Glomerular visceral epithelial cell (primary cell): ENCODE results near the gene CLN3.
"Not testable (repeated sequence)": the region's sequence is repeated elsewhere in the genome, so short reads cannot be mapped to it uniquely, and the experiment has no call there.

ENCODE experiments used
- DNase-seq: peaks from one replicate; pipeline ENCODE4 v3.0.0-alpha.2; 2016; ENCODE audit errors: extremely low spot score

CLN3 gene

GRCh38 chr16:28494121-28494851 lies 2.4 kb upstream of the CLN3 start, which contains the start of gene APOBR:
Gene APOBR, plus strand, starts transcription at chr16:28494643. Its CDS starts 39 bp downstream, at chr16:28494682.
- DNase-seq, result no peak

GRCh38 chr16:28492511-28492910 lies 637 bp upstream of the CLN3 start:
- no peak for DNase-seq

- no peak for DNase-seq
Measured at GRCh38 chr16:28491230-28491969, 474 bp downstream of the CLN3 start.

- no peak for DNase-seq
Measured at GRCh38 chr16:28486266-28486665, 5.6 kb downstream of the CLN3 start.

- not testable (repeated sequence) for DNase-seq
Measured at GRCh38 chr16:28483361-28483760, 8.5 kb downstream of the CLN3 start.

GRCh38 chr16:28482026-28482425 lies 9.8 kb downstream of the CLN3 start:
- DNase-seq, result no peak

- no peak for DNase-seq
Measured at GRCh38 chr16:28478506-28479180, 13.2 kb downstream of the CLN3 start.

GRCh38 chr16:28477311-28477920 lies 14.5 kb downstream of the CLN3 start:
- no peak for DNase-seq

GRCh38 chr16:28475221-28475620 lies 16.7 kb downstream of the CLN3 start:
- no peak for DNase-seq

GRCh38 chr16:28473714-28474265 lies 18.1 kb downstream of the CLN3 start:
- DNase-seq, result no peak

GRCh38 chr16:28447081-28447480 lies 44.8 kb downstream of the CLN3 start:
- not testable (repeated sequence) for DNase-seq

- DNase-seq, result not testable (repeated sequence)
Measured at GRCh38 chr16:28446388-28446787, 45.5 kb downstream of the CLN3 start.

- DNase-seq, result not testable (repeated sequence)
Measured at GRCh38 chr16:28443943-28444342, 47.9 kb downstream of the CLN3 start.

- DNase-seq, result not testable (repeated sequence)
Measured at GRCh38 chr16:28438899-28439298, 53.0 kb downstream of the CLN3 start.

- DNase-seq, result not testable (repeated sequence)
Measured at GRCh38 chr16:28435340-28435739, 56.5 kb downstream of the CLN3 start.
